IMR-90 (cell line): ENCODE results near the gene CDC5L. TPM values are rescaled to one million over a fixed set of nuclear protein-coding genes. Genes with fewer than 3 reads are reported as not detected.

Experiments
- ATAC-seq: fragments of 200-7000 bp; cut with Tn5 transposase; 2 replicates; pipeline ENCODE4 v1.9.1; 2020; ENCODE audit warnings: low read depth, mild to moderate bottlenecking, moderate library complexity
- BruUV-seq: library from RNA; stranded (reverse); fragments of 400-500 nt; replicated peaks from 2 replicates; lab custom pipeline; 2021; lab: Mats Ljungman, UMichigan
- CTCF ChIA-PET: fragments of 300-600 bp; formaldehyde crosslinking; extraction: SDS; loops from one replicate; lab custom pipeline; 2021; ENCODE audit warnings: antibody characterized with exemption; lab: Yijun Ruan, JAX
- POLR2A ChIA-PET: fragments of 300-600 bp; sonication (Branson Sonifier 250); formaldehyde crosslinking; loops from one replicate; lab custom pipeline; 2022; ENCODE audit warnings: antibody characterized with exemption; ENCODE audit not compliant: unreplicated experiment; lab: Charles Lee
- DNase-seq: peaks from one replicate; pipeline ENCODE4 v3.0.0; 2013
- H2AFZ ChIP-seq: replicated peaks from 2 replicates; pipeline ENCODE3; 2013; ENCODE audit warnings: low read length, mild to moderate bottlenecking; ENCODE audit not compliant: poor library complexity
- H2AK5ac ChIP-seq: 2 replicates; pipeline ENCODE4 v1.6.1; 2013; ENCODE audit warnings: low read depth, low read length, inconsistent platforms
- H2AK9ac ChIP-seq: replicated peaks from 2 replicates; pipeline ENCODE3; 2013; ENCODE audit warnings: mild to moderate bottlenecking, low read depth, low read length, moderate library complexity; ENCODE audit not compliant: poor library complexity
- H2BK120ac ChIP-seq: 2 replicates; pipeline ENCODE4 v1.6.1; 2013; ENCODE audit warnings: low read depth, low read length, inconsistent platforms
- H2BK15ac ChIP-seq: 3 replicates; pipeline ENCODE4 v1.6.1; 2013; ENCODE audit warnings: low read depth, low read length, inconsistent platforms
- H2BK20ac ChIP-seq: 2 replicates; pipeline ENCODE4 v1.6.1; 2013; ENCODE audit warnings: low read depth, mild to moderate bottlenecking, inconsistent platforms, low read length, moderate library complexity
- H2BK5ac ChIP-seq: 2 replicates; pipeline ENCODE4 v1.6.1; 2013; ENCODE audit warnings: mild to moderate bottlenecking, low read depth, low read length, inconsistent platforms; ENCODE audit not compliant: poor library complexity, severe bottlenecking
- H3K14ac ChIP-seq: replicated peaks from 2 replicates; pipeline ENCODE4 v1.6.1; 2013; ENCODE audit warnings: low read depth, low read length, inconsistent platforms
- H3K18ac ChIP-seq: 2 replicates; pipeline ENCODE4 v1.6.1; 2013; ENCODE audit warnings: low read depth, low read length, control low read depth
- H3K23ac ChIP-seq: 2 replicates; pipeline ENCODE4 v1.6.1; 2013; ENCODE audit warnings: low read depth, low read length, inconsistent platforms
- H3K27ac ChIP-seq: 2 replicates; pipeline ENCODE4 v1.5.1; 2013; ENCODE audit warnings: mild to moderate bottlenecking, control low read depth, low read length; ENCODE audit not compliant: insufficient read depth
- H3K27me3 ChIP-seq: 2 replicates; pipeline ENCODE4 v1.6.1; 2013; ENCODE audit warnings: low read length; ENCODE audit not compliant: control insufficient read depth, insufficient read depth
- H3K36me3 ChIP-seq: 2 replicates; pipeline ENCODE4 v1.6.1; 2013; ENCODE audit warnings: low read length, mixed read lengths; ENCODE audit not compliant: control insufficient read depth, insufficient read depth
- H3K4ac ChIP-seq: 2 replicates; pipeline ENCODE4 v1.6.1; 2013; ENCODE audit warnings: low read depth, low read length, inconsistent platforms
- H3K4me1 ChIP-seq: 2 replicates; pipeline ENCODE4 v1.6.1; 2013; ENCODE audit warnings: low read length, mixed read lengths; ENCODE audit not compliant: control insufficient read depth, insufficient read depth
- H3K4me2 ChIP-seq: 2 replicates; pipeline ENCODE4 v1.6.1; 2013; ENCODE audit warnings: low read depth, mild to moderate bottlenecking, control low read depth, low read length, moderate library complexity
- H3K4me3 ChIP-seq: 2 replicates; pipeline ENCODE4 v1.5.1; 2013; ENCODE audit warnings: low read depth, mild to moderate bottlenecking, control low read depth, low read length, moderate library complexity; ENCODE audit not compliant: insufficient read depth
- H3K56ac ChIP-seq: 2 replicates; pipeline ENCODE4 v1.6.1; 2013; ENCODE audit warnings: low read length, inconsistent platforms; ENCODE audit not compliant: insufficient read depth; ENCODE audit errors: extremely low read depth
- H3K79me1 ChIP-seq, 2 experiments: 2 replicates each; pipeline ENCODE4 v1.6.1; 2013; ENCODE audit warnings: low read length in 2 of 2, inconsistent platforms in 1 of 2, low read depth in 1 of 2
- H3K9ac ChIP-seq: 2 replicates; pipeline ENCODE4 v1.6.1; 2013; ENCODE audit warnings: low read depth, low read length, control low read depth
- H3K9me1 ChIP-seq: 2 replicates; pipeline ENCODE4 v1.6.1; 2013; ENCODE audit warnings: low read length, inconsistent platforms; ENCODE audit not compliant: insufficient read depth
- H3K9me3 ChIP-seq: 2 replicates; pipeline ENCODE4 v1.6.1; 2013; ENCODE audit warnings: low read length; ENCODE audit not compliant: control insufficient read depth, insufficient read depth
- H4K20me1 ChIP-seq: 2 replicates; pipeline ENCODE4 v1.6.1; 2013; ENCODE audit warnings: low read length, inconsistent platforms; ENCODE audit not compliant: insufficient read depth
- H4K5ac ChIP-seq: 2 replicates; pipeline ENCODE4 v1.6.1; 2013; ENCODE audit warnings: mild to moderate bottlenecking, low read depth, low read length, control low read depth
- H4K8ac ChIP-seq, 2 experiments: 2 replicates each; pipeline ENCODE4 v1.6.1; 2013; ENCODE audit warnings: low read depth in 2 of 2, low read length in 2 of 2, control low read depth in 1 of 2, inconsistent platforms in 1 of 2
- H4K91ac ChIP-seq: 2 replicates; pipeline ENCODE4 v1.6.1; 2013; ENCODE audit warnings: low read depth, low read length, inconsistent platforms; ENCODE audit not compliant: insufficient read depth
- BHLHE40 ChIP-seq: fragments of 150-350 bp; IDR thresholded peaks from 2 replicates; pipeline ENCODE4 v1.6.1; 2016; ENCODE audit warnings: mild to moderate bottlenecking, low read depth, low read length
- CEBPB ChIP-seq: IDR thresholded peaks from 2 replicates; pipeline ENCODE4 v1.6.1; 2012; ENCODE audit warnings: low read depth, low read length, improper control_type of control experiment
- CHD1 ChIP-seq: IDR thresholded peaks from 2 replicates; pipeline ENCODE4 v1.6.1; 2012; ENCODE audit warnings: low read depth, low read length, improper control_type of control experiment
- MXI1 ChIP-seq: IDR thresholded peaks from 2 replicates; pipeline ENCODE4 v1.6.1; 2012; ENCODE audit warnings: low read depth, mild to moderate bottlenecking, low read length, moderate library complexity, borderline replicate concordance
- RCOR1 ChIP-seq: IDR thresholded peaks from 2 replicates; pipeline ENCODE4 v1.6.1; 2012; ENCODE audit warnings: mild to moderate bottlenecking, low read length, improper control_type of control experiment; ENCODE audit not compliant: insufficient replicate concordance
- WGBS, 2 experiments: methylation state at CpG; one replicate each; pipeline versions ENCODE4 v1.1.5 to v1.1.7; 2013; ENCODE audit warnings: missing lambda C conversion rate in 2 of 2; ENCODE audit not compliant: insufficient read length in 1 of 2; ENCODE audit errors: extremely low coverage in 2 of 2; 5-methylcytosine and 5-hydroxymethylcytosine counted together
- dilution Hi-C: fragments of 300-500 bp; cut with HindIII; formaldehyde crosslinking; loops from one replicate; pipeline ENCODE4 v1.14.3; 2018; ENCODE audit warnings: low sequenced_read_pairs; ENCODE audit not compliant: unreplicated experiment
- in situ Hi-C: fragments of 300-500 bp; cut with MboI; formaldehyde crosslinking; loops from 3 replicates; pipeline ENCODE4 v1.14.3; 2019; ENCODE audit warnings: low sequenced_read_pairs, inconsistent platforms, mixed read lengths
- intact Hi-C: fragments of 100-400 bp; cut with micrococcal nuclease; formaldehyde crosslinking; loops from 2 replicates; pipeline ENCODE4 v1.10.0; 2022
- polyA plus RNA-seq, 3 experiments: library from polyadenylated mRNA; depleted of rRNA; stranded (reverse); fragments of >200 nt; gene quantifications; 2 replicates each; pipeline ENCODE4 v1.2.3, GENCODE V29; 2012; ENCODE audit warnings: low replicate concordance in 1 of 3
- total RNA-seq: library from RNA; depleted of rRNA; stranded (reverse); fragments of >200 nt; gene quantifications from 2 replicates; pipeline ENCODE4 v1.2.3, GENCODE V29; 2012
- TF ChIP-seq, protein P1 (sequence below): fragments of 150-350 bp; IDR thresholded peaks from 2 replicates; pipeline ENCODE4 v1.6.1; 2016; ENCODE audit warnings: low read depth, mild to moderate bottlenecking, low read length, moderate library complexity, borderline replicate concordance

Gene CDC5L
- total and polyA plus RNA-seq, 2 of the 4 experiments (the other 2 are of a cell fraction) = 9.9 to 17.7 TPM

DNA sequence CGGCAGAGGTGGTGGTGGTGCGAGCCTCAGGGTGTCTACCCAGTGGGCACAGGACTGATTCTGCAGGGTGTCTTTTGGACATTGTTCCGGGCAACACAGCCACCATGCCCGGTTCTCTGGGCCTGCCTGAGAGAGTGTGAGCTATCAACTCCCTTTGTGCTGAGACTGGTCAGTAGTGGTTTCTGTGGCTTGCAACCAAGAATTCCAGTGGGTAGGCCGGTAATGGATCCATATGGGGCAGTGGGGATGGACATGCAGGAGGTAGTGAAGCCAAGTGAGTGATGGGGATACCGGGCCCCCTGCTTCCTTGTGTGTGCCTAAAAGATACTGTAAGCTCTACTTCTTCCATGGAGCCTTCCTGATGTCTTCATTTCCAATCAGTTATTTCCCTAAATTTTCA is 71.0 kb downstream of the CDC5L start:
- Histone ChIP-seq H3K27ac (no peak overlapping the region), H3K9ac (no peak overlapping the region), H2AK5ac (no peak overlapping the region), H3K18ac (no peak overlapping the region), H2BK5ac (no peak overlapping the region), H3K79me1 (no peaks in the 10 kb centered on the region), H3K36me3 (no peaks in the 10 kb centered on the region), H3K23ac (no peak overlapping the region), H3K9me3 (no peaks in the 10 kb centered on the region), H3K4me1 (peaks cover 6% of the 10 kb centered on the region), H3K14ac (no peak overlapping the region), H4K8ac (no peak overlapping the region), H2AFZ (no peak overlapping the region), H4K5ac (no peak overlapping the region), H3K4me2 (no peak overlapping the region), H4K91ac (no peak overlapping the region), H2BK20ac (no peak overlapping the region), H3K9me1 (peaks cover 8% of the 10 kb centered on the region; the same call in 1 of the 2 replicates), H3K4me3 (no peak overlapping the region), H2BK120ac (no peak overlapping the region), H2BK15ac (no peak overlapping the region), H3K56ac (no peak overlapping the region), H2AK9ac (no peak overlapping the region), H3K4ac (no peak overlapping the region), H3K27me3 (peaks cover 6% of the 10 kb centered on the region; the same call in 1 of the 2 replicates), H4K20me1 (no peaks in the 10 kb centered on the region)
- no peak for ATAC-seq
- no TSS peak for BruUV-seq
- ChIA-PET CTCF (interaction anchor here (1.3 to 1.4 kb wide), 3 partner anchors 11 to 27 kb away, joined by 3 to 5 read pairs (median 4); no protein-coding TSS in a partner anchor), POLR2A (no interaction called here)
- no peak for TF ChIP-seq MXI1
- no peak for TF ChIP-seq CHD1
- TF ChIP-seq RCOR1 = no peak
- no peak for TF ChIP-seq CEBPB
- TF ChIP-seq, protein P1, sequence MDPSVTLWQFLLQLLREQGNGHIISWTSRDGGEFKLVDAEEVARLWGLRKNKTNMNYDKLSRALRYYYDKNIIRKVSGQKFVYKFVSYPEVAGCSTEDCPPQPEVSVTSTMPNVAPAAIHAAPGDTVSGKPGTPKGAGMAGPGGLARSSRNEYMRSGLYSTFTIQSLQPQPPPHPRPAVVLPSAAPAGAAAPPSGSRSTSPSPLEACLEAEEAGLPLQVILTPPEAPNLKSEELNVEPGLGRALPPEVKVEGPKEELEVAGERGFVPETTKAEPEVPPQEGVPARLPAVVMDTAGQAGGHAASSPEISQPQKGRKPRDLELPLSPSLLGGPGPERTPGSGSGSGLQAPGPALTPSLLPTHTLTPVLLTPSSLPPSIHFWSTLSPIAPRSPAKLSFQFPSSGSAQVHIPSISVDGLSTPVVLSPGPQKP = no peak
- no peak for TF ChIP-seq BHLHE40
- dilution Hi-C loops = no loop called here
- whole genome bisulfite sequencing, 2 experiments = 96% methylated on average over 4 of the region's 6 CpGs; no CpG with 5 or more reads in 1 of the 2 experiments
- in situ Hi-C loops = no loop called here
- no peak for DNase-seq
- intact Hi-C loops = no loop called here
